Measurements from ENCODE around the gene SINHCAF.
"Not testable (repeated sequence)": the region's sequence is repeated elsewhere in the genome, so short reads cannot be mapped to it uniquely, and the experiment has no call there.

SINHCAF gene

DNA sequence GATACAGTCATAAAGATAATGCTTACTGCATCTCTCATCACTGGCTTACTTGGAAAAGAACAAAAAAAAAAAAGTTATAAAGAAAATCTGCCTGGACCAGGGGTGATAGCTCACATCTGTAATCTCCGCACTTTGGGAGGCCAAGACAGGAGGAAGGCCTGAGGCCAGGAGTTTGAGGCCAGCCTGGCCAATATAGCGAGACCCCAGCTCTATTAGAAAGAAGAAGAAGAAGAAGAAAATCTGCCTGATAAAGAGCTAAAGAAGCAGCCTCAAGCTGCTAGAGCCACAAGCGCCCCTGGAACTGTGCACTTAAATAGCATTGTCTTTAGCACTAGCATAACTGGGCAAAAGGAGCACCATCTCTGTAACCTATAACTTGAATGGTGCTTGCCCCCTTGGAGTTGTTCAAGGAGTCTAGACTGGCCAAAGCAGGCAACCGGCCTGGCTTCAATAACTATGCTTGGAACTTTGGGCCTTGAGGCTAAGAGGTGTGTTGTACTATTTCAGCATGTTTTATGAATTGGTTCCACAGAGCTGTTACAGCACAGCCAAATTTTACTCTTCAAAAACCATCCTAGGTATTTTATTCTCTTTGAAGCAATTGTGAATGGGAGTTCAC is 53.2 kb downstream of the SINHCAF start:
- DNase-seq (ENCODE audit: extremely low read depth in 1 of 2, low read depth in 1 of 2): no peak

DNA sequence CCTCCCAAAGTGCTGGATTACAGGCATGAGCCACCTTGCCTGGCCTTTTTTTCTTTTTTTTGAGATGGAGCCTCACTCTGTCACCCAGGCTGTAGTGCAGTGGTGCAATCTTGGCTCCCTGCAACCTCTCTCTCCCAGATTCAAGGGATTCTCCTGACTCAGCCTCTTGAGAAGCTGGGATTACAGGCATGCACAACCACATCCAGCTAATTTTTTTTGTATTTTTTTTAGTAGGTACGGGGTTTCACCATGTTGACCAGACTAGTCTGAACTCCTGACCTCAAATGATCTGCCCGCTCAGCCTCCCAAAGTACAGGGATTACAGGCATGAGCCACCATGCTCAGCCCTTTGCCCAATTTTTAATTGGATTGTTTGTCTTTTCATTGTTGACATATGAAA is 58.0 kb downstream of the SINHCAF start:
- DNase-seq (ENCODE audit: extremely low read depth in 1 of 2, low read depth in 1 of 2): no peak

DNA sequence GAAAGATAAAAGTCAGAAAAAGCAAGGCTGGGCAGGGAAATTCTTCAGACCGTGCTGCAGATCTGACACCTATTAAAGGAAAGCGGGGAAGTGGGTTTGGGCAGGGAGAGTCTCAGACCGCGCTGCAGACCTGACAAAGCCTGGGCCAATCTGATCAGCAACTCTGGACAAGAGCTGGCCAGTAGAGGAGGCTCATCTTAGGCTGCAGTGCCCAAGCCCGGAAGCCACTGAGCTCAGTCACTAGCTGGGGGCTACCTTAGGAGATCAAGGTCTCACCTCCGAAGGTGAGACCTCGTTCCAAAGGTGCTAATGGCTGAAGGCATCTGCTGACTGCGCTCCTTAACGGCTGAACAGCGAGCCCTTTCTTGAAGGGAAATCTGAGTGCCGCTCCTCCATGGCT is 60.2 kb downstream of the SINHCAF start:
- no peak for DNase-seq (ENCODE audit: extremely low read depth in 1 of 2, low read depth in 1 of 2)

DNA sequence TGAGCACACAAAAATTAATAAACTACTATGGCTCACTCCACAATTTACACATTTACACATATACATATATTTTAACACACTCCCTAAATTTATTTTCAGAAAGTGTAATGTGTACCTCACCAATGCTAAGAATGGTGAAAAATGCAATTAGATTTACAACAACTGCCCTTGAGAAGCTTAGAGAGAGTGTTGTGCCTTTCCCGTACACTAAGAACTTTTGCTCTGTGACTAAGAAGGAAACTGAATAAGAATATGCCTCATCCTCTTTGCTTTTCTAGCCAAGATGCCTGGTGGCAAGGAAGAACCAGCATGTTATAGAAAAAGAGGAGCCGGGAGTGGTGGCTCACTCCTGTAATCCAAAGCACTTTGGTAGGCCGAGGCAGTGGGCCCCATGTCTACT is 62.3 kb downstream of the SINHCAF start:
- no peak for DNase-seq (ENCODE audit: extremely low read depth in 1 of 2, low read depth in 1 of 2)

DNA sequence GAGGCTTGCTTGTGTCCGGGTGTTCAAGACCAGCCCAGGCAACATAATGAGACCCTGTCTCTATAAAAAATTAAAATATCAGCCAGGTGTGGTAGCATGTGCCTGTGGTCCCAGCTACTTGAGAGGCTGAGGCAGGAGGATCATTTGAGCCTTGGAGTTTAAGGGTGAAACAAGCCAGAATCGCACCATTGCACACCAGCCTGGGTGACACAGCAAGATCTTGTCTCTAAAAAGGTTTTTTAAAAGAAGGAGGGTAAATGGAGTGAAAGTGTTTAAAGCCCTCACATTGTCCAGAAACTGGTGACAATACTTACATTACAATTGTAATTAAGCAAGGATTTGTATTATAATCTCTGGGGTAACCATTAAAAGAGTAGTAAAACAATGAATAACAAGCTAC is 64.2 kb downstream of the SINHCAF start:
- no peak for DNase-seq (ENCODE audit: extremely low read depth in 1 of 2, low read depth in 1 of 2)

DNA sequence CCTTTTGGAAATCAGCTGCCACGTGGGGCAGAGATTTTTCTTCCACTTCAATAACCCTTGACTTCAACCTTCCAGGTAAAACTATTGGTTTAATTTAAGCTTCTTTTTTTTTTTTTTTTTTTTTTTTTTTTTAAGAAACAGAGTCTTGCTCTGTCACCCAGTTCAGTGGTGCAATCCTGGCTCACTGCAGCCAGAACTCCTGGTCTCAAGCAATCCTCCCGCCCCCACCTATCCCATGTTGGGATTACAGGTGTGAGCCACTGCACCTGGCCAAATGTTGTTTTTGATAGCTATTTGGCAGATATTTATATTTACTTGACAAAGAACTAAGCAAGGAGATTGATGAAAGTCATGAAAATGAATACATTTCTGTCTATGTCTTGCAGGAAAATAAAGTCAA is 65.1 kb downstream of the SINHCAF start:
- no peak for DNase-seq (ENCODE audit: extremely low read depth in 1 of 2, low read depth in 1 of 2)

DNA sequence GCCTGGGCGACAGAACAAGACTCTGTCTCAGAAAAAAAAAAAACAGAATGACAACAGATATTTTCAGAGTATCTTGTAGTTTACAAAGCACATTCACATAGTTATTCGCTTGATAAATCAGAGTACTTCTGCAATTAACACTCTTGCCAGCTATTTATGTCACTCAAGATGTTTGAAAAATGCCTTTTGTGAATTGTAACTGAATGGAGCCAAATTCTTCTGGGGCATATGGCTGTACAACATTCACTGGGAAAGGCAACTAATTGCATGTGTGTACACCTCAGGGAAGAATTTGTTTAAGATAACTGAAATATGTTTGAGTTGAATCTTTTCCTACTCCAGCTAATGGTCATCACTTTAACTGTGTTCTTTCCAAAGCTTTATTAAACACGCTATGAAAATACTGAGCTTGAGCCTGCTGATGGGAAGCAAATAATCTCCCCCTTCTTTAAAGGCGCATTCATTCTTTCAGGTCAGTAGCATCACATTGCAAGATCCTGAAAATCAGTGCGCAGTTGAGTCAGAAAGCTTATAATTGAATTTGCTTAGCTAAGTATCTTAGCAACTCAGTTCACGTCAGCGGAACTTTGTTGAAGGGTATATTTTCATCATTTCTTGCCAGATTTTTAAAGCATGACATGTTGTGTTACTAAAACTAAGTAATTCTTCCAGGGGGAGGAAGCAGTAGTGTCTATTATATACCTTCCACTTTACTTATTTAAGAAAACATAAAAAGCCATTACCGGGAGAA is 66.6 kb downstream of the SINHCAF start:
- DNase-seq (ENCODE audit: extremely low read depth in 1 of 2, low read depth in 1 of 2): no peak

DNA sequence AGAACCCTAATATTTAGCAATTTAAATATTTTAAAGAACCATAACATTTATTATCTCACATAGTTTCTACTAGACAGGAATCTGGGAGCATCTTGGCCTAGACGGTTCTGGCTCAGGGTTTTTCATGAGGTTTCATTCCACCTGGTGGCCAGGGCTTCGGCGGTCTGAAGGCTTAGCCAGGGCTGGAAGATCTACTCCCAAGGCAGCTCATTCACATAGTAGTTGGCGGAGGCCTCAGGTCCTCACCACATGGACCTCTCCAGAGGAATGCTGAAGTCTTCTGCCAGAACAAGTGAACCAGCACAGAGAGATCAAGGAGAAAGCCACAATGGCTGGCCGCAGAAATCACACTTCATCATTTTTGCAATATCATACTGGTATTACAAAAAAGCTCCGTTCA is 68.2 kb downstream of the SINHCAF start:
- no peak for DNase-seq (ENCODE audit: extremely low read depth in 1 of 2, low read depth in 1 of 2)

DNA sequence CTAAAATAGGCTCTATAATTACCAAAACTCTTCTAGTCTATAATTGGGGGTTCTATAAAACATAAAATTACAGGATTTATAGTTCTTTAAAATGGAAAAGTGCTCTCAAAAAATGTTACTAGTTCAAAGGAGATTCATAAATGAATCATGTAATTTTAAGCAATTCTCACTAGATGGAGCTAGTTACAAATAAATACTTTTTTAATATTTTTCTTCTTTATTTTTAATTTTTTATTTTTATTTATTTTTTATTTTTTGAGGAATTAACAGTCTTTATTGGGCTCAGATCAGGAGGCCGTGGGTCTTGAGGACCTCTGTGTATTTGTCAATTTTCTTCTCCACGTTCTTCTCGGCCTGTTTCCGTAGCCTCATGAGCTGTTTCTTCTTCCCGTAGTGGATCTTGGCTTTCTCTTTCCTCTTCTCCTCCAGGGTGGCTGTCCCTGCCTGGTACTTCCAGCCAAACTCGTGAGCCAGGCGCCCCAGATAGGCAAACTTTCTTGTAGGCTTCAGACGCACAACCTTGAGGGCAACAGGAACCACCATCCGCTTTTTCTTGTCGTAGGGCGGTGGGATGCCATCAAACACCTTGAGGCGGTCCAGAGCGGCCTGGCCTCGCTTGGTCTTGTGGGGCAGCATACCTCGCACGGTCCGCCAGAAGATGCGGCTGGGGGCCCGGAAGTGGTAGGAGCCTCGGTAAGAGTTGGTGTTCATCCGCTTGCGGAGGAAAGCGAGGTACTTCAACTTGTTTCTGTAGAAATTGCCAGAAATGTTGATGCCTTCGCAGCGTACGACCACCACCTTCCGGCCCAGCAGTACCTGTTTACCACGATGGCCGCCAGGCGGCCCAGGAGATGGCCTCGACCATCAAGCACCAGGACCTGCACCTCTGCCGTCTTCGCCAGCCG is 74.0 kb downstream of the SINHCAF start:
- DNase-seq (ENCODE audit: extremely low read depth in 1 of 2, low read depth in 1 of 2): not testable (repeated sequence)

DNA sequence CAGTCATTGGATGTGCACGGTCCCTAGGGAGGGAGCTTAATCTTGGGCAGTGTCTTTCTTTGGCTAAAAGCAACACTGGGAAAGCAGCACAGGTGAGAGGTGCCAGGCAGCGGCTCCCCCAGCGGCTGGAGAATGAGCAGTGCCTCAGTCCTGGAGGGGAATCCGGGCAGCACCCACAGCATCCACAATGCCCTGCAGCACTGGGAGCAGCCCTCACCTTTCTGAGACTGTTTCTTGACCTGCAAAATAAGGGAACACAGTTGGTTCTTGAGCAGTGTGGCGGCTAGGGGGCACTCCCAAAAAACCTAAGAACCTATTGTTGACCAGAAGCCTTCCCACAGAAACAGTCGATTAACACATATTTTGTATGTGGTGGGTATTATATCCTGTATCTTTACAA is 75.8 kb downstream of the SINHCAF start:
- no peak for DNase-seq (ENCODE audit: extremely low read depth in 1 of 2, low read depth in 1 of 2)

DNA sequence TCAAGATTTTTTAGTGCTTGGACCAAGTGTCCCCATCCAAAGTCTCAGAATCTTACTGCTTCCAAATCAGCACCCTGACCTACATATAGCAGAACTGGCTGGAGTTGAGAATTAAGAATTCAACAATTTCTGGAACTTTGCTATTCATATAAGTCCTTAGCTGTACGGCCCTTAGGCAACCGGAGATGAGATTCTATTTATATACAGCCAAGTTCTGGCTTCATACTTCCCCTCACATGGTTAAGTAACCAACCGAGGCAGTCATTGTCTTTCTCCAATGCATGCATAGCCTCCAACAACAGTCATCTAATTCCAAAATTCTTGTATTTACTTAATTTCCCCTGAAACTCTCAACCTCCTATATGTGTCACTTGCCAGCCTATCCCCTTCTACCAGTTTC is 76.6 kb downstream of the SINHCAF start:
- no peak for DNase-seq (ENCODE audit: extremely low read depth in 1 of 2, low read depth in 1 of 2)

DNA sequence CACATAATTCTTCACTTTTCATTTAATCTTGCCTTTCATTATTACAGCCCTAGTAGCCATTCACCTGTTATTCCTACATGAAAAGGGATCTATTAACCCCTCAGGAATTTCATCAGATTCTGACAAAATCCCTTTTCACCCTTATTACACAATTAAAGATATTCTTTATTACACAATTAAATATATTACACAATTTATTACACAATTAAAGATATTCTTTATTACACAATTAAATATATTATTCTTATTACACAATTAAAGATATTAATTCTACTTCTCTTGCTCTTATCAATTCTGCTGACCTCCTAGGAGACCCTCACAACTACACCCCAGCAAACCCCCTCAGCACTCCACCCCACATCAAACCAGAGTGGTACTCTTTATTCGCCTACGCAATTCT is 77.1 kb downstream of the SINHCAF start:
- DNase-seq (ENCODE audit: extremely low read depth in 1 of 2, low read depth in 1 of 2): no peak

DNA sequence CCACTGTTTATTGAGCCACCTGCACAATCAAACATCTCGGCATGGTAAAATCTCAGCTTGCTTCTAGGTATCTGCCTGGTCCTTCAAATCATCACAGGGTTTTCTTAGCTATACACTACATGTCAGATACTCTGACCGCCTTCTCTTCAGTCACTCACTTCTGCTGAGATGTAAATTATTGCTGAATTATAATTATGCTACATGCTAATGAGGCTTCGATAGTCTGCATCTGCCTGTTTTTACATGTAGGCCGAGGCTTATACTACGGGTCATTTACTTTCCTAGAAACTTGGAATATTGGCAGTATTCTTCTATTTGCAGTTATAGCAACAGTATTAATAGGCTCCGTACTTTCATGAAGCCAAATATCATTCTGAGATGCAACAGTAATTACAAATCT is 77.6 kb downstream of the SINHCAF start:
- no peak for DNase-seq (ENCODE audit: extremely low read depth in 1 of 2, low read depth in 1 of 2)

DNA sequence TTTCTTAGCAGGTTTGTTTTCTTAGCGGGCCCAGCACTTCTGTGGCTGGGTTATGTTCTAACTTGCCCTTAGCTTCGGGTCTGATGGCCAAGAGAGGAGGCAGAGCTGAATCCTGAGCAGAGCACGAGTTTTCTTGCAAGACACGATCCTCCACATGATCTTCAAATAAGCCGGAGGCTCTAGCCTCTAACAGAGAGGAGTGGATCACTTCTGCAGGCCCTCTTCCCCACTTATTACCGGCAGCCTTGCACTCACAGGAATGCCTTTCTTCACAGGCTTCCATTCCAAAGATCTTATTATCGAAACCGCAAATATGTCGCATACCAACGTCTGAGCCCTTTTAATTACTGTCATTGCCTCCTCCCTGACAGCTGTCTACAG is 79.5 kb downstream of the SINHCAF start:
- no peak for DNase-seq (ENCODE audit: extremely low read depth in 1 of 2, low read depth in 1 of 2)

DNA sequence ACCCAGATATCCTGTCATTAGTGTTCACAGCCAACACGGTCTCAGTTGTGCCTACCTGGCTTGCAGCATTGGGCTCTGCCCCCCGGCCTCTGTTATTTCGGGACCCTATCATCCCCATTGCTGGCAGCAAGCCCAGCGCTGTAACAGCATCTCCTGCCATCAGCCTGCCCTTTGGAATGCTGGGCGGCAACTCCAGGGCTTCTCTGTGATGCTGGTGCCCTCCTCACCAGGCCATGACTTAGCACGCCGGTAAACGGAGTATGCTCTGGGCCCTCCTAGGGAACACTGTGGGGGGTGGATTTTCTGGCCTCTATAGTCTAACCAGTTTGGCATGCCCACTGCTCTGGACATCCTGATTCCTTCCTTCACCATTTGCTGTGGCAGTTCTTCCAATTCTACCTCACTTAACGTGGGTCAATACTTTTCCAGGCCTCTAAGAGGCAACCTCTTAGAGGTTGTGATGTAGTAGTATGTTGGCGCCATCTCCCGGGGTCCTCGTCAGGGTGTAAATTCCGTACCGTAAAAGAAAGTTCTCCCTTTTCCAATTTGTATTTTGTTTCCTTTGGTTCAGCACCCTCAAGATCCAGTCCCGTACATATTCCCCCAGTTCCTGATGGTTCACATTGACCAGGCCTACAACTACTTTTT is 80.0 kb downstream of the SINHCAF start:
- DNase-seq (ENCODE audit: extremely low read depth in 1 of 2, low read depth in 1 of 2): no peak

DNA sequence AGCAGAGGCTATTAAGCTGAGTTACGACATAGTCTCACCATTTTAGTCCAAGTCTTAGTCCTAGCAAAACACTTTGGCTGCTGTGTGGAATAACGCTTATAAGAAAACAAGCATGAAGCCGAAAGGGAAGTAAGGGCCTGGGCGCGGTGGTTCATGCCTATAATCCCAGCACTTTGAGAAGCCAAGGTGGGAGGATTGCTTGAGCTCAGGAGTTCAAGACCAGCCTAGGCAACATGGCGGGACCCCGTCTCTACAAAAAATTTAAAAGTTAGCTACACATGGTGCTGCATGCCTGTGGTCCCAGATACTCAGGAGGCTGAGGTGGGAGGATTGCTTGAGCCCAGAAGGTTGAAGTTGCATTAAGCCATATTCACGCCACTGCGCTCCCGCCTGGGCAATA is 83.5 kb downstream of the SINHCAF start:
- not testable (repeated sequence) for DNase-seq (ENCODE audit: extremely low read depth in 1 of 2, low read depth in 1 of 2)

DNA sequence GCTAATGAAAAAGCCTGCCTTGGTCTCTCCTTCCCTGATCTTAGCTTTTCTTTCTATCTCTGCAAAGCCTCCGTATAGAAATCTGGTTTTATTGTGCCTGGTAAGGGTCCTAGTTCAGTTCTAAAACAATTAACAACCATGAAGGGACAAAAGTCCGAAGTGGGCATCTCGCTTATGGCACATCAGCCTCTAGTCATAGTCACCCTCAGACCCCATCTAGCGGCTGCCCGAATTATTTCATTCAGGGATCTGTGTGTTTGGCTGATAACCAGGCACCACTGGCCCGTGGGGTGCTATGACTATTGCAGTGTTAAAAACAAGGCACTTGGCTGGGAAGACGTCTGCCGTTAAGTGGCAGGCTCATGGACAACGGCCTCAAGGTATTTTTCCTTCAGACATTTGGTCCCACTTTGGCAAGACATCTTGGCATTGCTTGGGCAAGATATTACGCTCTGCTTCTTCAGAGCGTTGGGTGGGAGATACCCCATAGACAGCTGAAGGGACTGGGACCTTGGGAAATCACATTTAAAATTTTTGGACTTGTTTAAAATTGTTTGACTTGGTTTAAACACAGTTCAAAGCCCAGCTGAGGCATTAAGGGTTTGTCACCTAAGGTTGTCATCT is 87.1 kb downstream of the SINHCAF start:
- DNase-seq (ENCODE audit: extremely low read depth in 1 of 2, low read depth in 1 of 2): peak in 1 of 2 donors; percentile 28

DNA sequence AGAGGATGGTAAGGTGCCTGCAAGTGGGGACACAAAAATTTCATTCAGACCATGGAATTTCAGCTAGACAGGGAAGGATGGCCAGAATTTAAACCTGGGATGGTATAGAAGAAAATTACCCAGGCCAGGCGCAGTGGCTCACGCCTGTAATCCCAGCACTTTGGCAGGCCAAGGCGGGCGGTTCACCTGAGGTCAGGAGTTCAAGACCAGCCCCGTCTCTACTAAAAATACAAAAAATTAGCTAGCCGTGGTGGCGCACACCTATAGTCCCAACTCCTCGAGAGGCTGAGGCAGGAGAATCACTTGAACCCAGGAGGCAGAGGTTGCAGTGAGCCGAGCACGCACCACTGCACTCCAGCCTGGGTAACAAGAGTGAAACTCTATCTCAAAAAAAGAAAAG is 87.6 kb downstream of the SINHCAF start:
- DNase-seq (ENCODE audit: extremely low read depth in 1 of 2, low read depth in 1 of 2): not testable (repeated sequence)

DNA sequence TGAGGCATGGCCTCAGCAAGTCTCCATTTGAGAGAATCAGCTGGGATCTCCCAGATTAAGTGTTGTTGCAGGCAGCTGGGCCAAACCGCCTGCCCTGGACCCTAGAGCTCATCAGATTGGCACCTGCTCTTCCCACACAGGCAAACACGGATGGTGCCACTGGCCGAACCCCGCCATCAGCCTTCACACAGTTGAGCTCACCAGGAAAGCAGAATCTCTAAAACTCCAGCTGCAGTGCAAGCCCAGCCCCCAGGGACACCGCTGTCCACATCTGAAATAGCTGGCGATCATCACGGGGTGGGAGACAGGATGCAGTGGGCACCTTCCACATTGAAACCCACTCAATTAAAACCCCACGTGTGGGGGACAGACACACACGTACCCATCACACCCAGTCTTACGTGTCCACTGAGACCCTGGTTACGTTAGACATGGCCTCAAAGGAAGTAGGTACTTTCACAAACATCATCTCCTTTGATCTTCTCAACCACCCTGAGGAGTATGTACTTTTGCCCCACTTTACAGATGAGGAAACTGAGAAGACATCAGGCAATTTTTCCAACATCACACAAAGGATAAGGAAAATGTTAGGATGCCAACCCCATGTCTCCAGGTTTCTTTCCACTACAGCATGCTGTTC is 88.8 kb downstream of the SINHCAF start:
- DNase-seq (ENCODE audit: extremely low read depth in 1 of 2, low read depth in 1 of 2): no peak

DNA sequence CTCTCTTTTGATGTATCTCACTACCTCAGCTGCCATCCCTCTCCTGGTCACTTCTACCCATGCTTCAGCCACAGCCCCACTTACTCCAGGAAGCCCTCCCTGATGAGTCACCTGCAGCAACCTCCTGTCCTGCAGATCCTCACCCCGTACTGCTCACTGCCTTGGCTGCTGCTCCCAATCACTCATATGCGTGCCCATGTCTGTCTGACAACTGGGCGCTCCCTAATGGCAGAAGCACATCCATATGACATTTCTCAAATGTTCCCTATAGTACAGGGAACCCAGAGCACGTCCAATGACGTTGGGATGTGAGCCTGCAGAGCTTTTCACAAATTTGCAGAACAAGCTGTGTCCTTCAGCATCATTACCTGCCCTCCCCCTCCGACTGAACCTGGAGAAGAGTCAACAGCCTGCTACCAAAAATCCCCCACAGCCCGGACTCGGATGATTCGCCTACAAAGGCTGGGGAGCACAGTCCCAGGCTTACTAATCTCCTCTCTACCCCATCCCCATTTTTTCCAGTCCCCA is 90.0 kb downstream of the SINHCAF start:
- no peak for DNase-seq (ENCODE audit: extremely low read depth in 1 of 2, low read depth in 1 of 2)

Measured in activated CD8-positive, alpha-beta memory T cell treated with anti-CD3 and anti-CD28 coated beads for 1 hour (primary cell).